ENCODE data around the gene COX8A. TPM values are rescaled to one million over a fixed set of nuclear protein-coding genes. Genes with fewer than 3 reads are reported as not detected.
"Not testable (repeated sequence)": the region's sequence is repeated elsewhere in the genome, so short reads cannot be mapped to it uniquely, and the experiment has no call there.

Gene COX8A, protein sequence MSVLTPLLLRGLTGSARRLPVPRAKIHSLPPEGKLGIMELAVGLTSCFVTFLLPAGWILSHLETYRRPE
- 368 TPM for total RNA-seq

DNA sequence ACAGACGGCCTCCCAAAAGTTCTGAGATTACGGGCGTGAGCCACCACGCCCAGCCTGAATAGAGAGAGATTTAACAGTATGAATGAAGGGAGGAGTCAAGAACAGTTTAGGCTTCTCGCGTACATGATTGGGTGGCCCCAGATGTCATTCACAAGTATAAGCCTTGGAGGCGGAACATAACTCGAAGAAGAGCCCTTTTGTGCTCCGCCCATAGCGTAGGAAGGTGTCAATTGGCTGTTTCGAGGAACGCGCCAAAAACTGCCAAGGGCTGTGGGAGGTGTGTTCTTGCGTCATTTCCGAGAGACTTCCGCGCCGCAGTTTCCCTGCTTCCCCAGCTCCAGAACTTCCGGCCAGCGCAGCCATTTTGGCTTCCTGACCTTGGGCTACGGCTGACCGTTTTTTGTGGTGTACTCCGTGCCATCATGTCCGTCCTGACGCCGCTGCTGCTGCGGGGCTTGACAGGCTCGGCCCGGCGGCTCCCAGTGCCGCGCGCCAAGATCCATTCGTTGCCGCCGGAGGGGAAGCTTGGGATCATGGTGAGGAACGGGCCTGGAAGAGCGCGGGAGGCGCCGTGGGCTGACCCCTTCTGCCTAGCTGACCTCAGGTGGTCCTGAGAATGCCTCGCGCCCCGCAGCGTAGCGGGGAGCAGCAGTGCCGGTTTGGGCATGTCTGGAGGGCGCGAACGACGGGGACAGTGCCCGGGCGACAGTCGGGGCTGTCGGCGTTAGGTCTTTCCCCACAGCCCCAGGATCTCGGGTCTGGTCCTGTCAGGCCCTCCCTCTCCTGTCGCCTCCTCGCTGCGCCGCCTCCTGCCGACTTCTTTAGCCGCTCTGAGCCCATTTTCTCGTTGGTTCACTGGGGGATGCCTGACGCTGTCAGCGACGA lies at the start of gene COX8A:
TSS of gene COX8A (plus strand) at position 362 of the 885 bp plus-strand sequence. CDS start at position 423, 61 bp downstream.
- peak; percentile 99 for DNase-seq (ENCODE audit: low spot score)

DNA sequence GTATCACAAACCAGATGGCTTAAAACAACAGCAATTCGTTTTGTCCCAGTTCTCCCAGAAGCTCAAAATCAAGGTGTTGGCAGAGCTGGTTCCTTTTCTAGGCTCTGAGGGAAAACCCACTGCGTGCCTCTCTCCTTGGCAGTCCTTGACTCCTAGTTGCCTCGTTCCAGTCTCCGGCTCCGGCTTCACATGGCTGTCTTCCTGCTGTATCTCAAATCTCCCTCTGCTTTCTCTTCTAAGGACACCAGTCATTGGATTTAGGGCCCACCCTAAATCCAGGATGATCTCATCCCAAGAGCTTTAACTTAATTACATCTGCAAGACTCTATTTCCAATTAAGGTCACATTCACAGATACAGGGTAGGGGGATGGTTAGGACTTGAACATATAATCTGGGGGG lies 44.8 kb upstream of the COX8A start:
- no peak for DNase-seq (ENCODE audit: low spot score)

DNA sequence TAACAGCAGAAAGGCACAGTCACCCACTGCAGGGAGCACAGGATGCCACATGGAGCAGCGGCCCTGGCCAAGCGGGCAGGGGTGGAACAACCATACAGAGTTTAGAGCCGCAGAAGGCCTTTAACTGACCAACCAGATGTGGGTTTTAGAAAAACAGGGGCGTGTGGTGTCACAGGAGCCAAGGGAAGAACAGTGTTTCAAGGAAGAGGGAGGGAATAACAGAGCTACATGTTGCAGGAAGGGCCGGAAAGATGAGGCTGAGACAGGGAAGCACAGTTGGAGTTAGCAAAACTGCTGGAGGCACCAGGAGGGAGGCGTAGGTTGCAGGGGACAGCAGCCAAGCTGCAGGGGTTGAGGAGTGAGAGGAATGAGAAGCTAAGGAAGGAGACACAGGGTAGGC lies 43.4 kb upstream of the COX8A start:
- no peak for DNase-seq (ENCODE audit: low spot score)

DNA sequence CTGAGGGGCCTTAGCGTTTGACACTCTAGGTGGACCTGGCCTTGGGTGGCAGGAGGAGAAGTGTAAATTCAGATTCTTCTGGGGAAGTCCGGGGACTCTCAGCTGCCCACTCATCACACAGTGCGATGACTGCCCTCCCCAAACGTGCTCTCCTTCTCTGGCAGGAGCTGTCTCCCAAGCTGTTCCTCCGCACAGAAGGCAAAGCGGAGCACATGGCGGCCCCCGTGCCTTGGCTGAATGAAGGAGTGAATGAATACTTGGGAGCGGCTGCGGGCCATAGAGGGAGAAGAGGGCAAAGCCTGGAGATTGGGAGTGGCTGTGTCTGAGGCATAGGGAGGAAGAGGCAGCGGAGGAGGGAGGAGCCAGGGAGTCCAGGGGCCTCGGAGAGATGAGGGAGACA lies 42.5 kb upstream of the COX8A start:
- no peak for DNase-seq (ENCODE audit: low spot score)

DNA sequence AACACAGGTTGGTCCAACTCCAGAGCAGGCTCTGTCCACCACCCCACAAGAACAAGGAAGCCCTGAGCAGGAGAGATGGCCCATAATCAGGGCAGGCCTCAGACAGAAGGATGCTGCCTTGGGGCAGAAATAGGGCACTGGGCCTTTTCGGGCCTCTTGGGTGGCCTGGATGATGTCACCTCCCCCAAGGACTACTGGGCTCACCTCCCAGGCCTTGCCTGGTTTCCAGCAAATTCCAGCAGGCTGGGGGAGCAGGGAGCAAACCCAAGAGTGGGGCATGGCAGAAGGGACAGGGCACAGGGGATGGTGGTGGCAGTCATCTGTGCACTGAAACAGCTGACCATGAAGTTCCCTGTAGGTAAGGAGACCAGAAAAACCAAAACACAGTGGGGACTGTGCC lies 41.0 kb upstream of the COX8A start:
- DNase-seq (ENCODE audit: low spot score), result no peak

DNA sequence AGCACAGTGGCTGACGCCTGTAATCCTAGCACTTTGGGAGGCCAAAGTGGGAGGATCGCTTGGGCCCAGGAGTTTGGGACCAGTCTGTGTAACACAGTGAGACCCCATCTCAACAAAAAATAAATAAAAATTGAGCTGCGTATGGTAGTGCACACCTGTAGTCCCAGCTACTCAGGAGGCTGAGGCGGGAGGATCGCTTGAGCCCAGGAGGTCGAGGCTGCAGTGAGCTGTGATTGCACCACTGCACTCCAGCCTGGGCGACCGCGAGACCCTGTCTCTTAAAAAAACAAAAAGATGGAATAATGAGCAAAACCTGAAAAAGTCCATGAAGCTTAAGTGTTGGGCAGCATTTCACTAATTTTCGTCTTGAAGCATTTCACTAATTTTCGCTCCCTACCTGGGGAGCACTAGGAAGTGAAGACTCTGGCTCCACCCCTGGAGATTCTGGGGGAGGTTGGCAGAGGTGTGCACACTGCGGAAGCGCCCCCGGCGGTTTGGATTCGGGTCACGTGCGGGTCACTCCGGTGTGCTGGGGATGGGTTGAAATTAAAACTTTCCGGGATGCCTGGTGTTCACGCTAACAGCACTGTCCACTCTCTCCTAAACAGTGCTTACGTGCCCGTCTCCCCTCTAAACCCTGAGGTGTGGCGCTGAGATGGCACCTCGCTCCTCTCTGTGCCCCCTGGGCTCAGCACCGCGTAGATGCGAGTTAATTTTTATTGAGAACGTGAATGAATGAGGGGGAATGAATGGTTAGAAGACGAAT lies 36.5 kb upstream of the COX8A start:
- no peak for DNase-seq (ENCODE audit: low spot score)

DNA sequence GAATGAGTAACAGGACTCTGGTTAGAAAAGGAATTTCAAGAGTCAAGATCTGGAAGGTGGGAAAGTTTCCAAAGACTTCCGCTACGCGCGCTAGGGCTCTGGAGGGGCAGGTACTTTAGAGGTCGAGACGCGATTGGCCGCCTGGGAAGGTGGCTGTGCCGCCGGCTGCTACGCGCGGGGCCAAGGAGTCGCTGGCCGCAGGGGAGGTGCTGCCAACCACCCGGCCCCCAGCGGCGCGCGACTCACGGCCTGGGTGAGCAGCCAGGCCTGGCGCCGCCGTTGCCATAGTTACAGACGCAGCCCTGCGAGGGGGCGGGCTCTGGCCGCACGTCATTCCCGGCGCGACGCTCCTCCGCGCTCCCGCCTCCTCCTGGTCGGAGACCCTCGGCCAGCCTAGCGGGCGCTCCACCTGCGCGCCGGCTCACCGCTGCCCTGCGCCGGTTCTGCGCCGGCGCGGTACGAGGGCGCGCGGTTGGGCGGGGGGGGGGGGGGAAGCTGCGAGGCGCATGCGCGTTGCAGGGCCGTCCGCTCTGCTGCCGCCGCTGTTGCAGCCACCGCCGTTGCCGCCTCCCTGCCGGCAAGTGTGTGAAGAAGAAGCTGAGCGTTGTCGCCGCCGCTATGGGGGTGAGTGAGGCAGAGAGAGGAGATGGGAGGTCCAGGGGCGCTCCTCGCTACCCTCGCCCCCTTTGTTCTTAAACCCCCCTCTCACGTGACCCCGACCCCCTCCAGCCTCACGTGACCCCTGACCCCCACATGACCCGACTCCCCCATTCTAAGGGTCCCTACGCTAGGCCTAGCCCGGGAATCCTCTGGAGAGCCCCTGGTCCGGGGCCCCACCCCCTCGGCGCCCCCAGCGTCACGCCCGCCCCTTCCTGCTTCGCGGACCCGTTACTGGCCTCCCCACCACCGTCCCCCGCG lies 35.7 kb upstream of the COX8A start, which contains the start of gene NAA40:
TSS of gene NAA40 (plus strand) at position 524 of the 918 bp plus-strand sequence. CDS start at position 619, 95 bp downstream.
- peak; percentile 94 for DNase-seq (ENCODE audit: low spot score)

DNA sequence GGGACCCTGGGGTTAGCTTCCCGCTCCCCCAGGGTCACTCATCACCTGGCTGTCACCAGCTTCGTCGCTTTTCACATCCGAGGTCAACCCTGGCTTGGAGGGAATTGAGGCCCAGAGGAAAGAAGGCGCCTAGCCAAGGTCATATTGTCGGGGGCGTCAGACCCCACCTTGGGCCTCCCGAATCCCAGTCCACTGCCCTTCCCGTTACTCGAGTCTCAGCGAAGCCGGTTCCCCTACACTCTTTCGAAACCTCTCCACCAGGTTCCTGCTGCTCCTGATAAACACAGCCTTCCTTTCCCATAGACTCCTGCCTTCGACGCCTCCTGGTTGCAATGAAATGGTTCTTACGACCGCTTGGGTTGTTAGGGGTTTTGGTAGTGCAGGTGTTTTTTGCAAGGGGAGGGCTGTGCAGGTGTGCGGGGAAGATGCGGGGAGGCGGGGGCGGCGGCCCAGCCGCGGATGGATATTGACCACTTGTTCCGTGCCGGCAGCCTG lies 35.0 kb upstream of the COX8A start:
- no peak for DNase-seq (ENCODE audit: low spot score)

DNA sequence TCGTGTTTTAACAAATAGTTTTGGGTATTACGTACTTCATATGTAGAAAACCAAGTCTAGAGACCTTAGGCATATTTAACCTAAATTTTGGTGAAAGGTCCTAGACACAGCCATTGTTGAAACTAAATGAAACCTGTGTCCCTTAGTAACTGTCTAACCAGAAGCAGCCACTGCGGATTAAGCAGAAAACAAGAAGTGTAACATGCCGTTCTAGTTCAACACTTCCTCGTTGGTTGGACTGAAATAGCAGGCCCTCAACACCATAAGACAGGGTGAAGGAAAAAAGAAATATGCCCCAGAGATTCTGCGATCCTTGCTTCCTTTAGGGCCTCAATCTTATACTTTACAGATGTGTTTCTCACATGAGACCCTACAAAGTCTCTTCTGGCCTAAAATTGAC lies 33.6 kb upstream of the COX8A start:
- no peak for DNase-seq (ENCODE audit: low spot score)

DNA sequence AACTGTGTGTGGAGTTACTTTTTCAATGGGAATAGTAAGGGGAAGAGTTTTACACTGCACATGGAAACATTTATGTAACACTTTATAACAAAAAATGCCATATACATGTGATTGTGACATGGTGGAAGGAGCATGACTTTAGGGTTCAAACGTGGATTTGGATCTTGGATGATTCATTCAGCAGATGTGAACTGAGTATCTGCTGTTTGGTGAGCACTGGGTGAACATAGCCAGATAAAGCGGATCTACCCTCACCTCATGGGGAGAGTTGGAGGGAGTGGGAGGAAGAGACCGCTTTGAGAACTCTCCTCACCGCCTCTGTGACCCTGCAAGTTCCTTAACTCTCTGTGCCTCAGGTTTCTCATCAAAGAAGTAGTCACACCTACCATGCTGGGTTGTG lies 32.5 kb upstream of the COX8A start:
- DNase-seq (ENCODE audit: low spot score), result no peak

DNA sequence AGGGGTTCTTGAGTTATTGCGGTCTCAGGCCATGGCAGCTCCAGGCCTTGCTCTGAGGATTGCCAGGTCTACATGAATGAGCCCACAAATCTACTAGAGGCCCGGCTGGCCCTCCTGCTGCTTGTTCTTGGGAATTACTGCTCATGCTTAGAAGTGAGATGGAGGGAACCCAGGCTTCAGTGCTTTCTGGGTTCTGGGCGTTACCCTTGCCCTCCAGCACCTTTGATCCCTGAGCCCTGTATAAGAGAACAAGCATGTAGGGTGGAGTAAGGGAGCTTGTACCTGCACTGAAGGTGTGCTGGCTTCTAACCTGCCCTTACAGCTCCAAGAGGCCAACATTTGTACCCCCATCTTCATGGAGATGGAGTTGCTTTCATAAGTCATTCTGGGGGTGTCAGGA lies 31.6 kb upstream of the COX8A start:
- no peak for DNase-seq (ENCODE audit: low spot score)

DNA sequence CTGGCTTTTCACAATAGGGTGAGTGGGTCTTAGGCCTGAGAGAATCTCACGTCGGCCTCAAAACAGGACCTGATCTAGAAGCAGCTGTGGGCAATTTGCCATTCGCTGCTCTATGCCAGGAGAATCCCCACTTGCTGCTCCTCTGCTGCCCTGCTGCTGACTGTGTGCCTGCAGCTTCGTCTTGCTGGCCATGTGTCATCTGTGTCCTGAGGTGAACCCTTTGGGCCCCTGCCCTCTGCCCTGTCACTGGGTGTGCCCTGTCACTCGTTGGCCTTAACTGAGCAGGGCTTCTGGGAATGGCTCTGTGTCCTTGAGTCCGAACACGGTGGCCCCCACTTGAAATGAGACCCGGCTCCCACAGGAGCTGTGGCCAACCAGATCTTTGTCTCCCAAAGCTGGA lies 29.4 kb upstream of the COX8A start:
- DNase-seq (ENCODE audit: low spot score), result no peak

DNA sequence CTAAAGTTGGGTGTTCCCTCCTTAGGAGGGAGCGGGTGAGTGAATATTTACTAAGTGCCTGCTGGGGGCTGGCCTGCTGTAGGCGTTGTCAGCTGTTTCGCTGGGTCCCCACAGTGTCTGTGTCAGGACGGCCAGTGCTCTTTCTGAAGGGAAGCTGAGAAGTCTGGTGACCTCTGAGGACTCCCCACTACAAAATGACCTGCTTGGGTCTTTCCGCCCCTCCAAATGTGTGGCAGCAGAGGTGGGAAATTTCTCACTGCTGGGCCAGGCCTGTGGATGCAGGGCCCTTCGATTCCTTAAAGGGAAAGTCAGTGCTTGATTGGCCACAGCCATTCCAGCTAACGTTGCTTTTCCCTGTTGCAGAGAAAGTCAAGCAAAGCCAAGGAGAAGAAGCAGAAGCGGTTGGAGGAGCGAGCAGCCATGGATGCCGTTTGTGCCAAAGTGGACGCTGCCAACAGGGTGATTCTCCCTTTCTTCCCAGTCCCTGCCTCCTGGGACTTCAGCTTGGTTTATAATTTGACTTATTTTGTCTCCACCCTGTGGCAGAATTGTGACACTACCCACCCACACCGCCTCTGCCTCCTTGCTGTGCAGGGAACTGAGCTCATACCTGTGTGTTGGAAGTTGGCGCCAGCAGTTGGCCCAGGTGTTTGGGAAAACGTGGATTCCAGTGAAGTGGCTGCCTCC lies 28.8 kb upstream of the COX8A start:
- DNase-seq (ENCODE audit: low spot score), result peak; percentile 69

DNA sequence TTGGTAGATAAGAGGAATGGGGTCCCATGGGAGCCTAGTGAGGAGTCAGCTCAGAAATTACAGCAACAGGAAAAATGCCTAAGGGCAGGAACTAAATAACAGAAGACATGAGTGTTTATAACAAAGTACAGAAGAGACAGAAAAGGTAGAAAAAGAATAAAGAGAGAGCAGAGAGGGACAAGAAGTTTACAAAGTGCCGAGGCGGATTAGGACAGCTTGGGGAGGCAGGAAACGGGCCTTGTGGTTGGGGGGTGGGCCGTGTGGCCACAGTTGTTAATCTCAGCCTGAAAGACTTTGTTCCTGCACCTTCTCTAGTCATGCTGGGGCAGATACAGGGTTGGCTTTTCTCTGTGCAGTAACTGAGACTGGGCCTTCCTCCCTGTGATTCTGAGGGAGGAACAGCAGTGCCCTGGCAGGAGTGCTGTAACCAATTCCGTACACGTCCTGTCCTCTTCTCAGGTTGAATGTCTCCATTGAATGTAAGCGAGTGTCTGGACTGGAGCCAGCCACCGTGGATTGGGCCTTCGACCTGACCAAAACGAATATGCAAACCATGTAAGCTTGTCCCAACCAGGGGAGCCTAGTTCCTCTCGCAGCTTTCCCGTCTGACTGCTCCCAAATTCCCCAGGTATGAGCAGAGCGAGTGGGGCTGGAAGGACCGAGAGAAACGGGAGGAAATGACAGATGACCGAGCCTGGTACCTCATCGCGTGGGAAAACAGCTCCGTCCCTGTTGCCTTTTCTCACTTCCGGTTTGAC lies 22.5 kb upstream of the COX8A start:
- DNase-seq (ENCODE audit: low spot score), result no peak

DNA sequence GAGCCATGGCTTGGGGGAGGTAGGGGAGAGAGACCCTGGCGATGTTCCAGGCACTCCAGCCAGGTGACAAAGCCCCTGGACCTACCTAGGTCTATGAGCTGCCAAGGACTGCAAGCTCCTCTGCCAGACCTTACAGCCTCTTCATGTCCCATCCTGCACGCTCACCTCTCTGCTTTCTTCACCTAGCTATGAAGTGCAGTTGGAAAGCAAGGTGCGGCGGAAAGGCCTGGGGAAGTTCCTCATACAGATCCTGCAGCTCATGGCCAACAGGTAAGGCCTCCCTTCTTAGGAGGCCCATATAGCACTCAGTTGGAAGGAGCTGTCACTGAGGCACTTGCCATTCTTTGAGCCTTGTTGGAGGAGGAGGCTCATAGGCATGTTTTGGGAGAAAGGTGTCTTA lies 21.9 kb upstream of the COX8A start:
- DNase-seq (ENCODE audit: low spot score), result no peak

DNA sequence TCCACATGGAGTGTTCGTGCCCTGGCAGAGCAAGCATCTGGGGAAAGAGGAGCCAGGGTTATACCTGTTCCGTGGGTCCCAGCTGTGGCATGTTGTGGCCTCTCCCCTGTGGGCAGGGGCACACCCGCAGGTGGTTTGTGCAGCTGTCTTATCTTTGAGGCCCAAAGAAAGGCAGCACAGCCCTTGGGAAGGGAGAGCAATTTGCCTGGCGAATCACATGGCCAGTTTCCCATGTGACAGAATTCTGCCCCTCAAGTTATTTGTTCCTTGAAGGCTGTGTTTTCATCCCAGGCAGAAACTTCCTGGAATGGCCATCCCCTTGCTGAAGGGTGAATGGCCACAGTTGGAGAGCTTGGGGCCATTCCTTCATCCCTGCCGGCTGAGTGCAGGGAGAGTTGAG lies 16.4 kb upstream of the COX8A start:
- DNase-seq (ENCODE audit: low spot score), result no peak

DNA sequence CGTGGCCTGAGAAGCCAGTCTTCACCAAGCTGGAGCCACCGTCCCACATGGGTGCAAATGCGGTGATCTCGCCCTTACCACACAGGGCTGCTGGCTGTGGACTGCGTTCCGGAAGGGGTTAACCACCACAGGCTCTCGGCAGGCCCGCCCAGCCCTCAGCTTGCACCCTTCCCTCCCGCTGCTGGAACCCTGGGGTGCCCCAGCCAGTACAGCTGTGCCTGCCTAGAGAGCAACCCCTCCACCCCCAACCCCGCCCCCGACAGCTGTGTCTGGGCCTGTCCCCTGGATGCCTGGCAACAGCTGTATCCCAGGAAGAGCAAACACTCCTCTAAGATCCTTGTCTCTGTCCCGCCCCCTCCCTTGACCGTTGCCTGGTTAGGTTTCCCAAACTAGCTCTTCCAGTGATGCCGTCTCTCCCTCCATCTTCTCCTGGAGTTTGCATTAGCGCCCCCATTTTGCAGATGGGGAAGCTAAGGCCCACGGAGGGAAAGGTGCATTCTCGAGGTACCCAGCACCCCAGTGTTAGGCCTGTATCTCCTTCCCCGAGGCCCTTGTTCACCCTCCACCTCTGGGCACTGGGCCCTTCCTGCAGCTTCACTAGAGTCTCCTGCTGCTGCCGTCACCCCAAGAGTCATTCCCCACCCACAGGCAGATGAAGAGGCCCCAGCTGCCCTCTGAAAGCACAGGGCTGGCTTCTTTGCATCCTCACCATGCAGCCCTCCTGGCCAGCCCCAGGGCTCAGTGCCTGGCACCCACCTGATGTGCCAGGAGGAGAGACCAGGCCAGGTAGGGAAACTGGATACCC lies 12.6 kb upstream of the COX8A start:
- DNase-seq (ENCODE audit: low spot score), result no peak

DNA sequence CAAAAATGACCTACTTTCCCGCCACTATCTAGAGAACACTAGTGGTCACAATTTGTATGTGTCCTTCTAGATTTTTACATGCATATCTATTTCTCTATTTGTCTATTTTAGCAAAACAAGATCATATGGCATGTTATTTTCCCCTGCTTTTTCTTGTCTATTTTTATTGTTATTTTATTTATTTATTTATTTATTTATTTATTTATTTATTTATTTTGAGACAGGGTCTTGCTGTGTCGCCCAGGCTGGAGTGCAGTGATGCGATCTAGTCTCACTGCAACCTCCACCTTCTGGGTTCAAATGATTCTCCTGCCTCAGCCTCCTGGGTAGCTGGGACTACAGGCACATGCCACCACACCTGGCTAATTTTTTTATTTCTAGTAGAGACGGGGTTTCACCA lies 10.5 kb upstream of the COX8A start:
- not testable (repeated sequence) for DNase-seq (ENCODE audit: low spot score)

DNA sequence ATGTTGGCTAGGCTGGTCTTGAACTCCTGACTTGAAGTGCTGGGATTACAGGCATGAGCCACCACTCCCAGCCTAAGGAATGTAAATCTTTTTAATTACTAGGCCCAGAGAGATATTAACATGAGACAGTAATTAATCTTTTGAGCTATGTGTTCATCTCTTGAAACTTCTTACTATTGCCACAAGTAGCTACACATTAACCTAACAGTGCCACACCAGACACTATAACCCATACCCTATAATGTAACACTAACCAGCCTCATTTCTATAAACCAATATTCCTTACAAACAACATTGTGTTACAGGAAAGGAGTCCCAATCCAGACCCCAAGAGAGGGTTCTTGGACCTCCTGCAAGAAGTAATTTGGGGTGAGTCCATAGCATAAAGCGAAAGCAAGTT lies 8.0 kb upstream of the COX8A start:
- DNase-seq (ENCODE audit: low spot score), result no peak

Measured in mucosa of gallbladder (tissue), 1 donor.